Measurements from ENCODE around the gene ATP10A. TPM values are rescaled to one million over a fixed set of nuclear protein-coding genes. Genes with fewer than 3 reads are reported as not detected.

Gene ATP10A
- total RNA-seq, 2 experiments from 2014 or later: 0.06 TPM; not detected in 1

DNA sequence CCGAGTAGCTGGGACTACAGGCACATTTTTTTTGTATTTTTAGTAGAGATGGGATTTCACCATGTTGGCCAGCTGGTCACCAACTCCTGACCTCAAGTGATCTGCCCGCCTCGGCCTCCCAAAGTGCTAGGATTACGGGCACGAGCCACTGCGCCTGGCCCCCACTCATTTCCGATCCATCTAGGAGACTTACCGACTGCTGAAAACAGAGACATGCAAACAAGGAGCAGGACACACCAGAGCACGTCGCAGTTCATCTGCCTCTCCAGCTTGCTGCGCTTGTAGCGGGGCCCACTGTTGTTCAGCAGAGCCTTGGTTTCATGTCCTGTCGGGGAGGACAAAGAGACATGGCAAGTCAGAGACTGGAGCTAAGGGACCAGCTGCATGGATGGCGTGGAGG is 137.4 kb downstream of the ATP10A start:
- Histone ChIP-seq H3K4me1 (ENCODE audit: insufficient read depth, low read length, poor library complexity, severe bottlenecking) (no peaks in the 10 kb centered on the region), H4K20me1 (ENCODE audit: insufficient read depth, low read length) (no peaks in the 10 kb centered on the region), H3K27ac (ENCODE audit: low read depth, low read length, poor library complexity, severe bottlenecking) (no peak overlapping the region), H3K36me3 (ENCODE audit: insufficient read depth, low read length) (no peaks in the 10 kb centered on the region), H3K9me3 (ENCODE audit: low read length) (no peaks in the 10 kb centered on the region), H3K4me2 (ENCODE audit: low read length) (no peak overlapping the region), H3K9me2 (ENCODE audit: insufficient read depth, low read length) (no peaks in the 10 kb centered on the region), H3K4me3 (ENCODE audit: low read depth, low read length, poor library complexity, severe bottlenecking) (no peak overlapping the region), H3K79me2 (ENCODE audit: insufficient read depth, low read depth, low read length) (no peaks in the 10 kb centered on the region), H2AFZ (ENCODE audit: low read length) (no peak overlapping the region)
- TF ChIP-seq, protein P1, sequence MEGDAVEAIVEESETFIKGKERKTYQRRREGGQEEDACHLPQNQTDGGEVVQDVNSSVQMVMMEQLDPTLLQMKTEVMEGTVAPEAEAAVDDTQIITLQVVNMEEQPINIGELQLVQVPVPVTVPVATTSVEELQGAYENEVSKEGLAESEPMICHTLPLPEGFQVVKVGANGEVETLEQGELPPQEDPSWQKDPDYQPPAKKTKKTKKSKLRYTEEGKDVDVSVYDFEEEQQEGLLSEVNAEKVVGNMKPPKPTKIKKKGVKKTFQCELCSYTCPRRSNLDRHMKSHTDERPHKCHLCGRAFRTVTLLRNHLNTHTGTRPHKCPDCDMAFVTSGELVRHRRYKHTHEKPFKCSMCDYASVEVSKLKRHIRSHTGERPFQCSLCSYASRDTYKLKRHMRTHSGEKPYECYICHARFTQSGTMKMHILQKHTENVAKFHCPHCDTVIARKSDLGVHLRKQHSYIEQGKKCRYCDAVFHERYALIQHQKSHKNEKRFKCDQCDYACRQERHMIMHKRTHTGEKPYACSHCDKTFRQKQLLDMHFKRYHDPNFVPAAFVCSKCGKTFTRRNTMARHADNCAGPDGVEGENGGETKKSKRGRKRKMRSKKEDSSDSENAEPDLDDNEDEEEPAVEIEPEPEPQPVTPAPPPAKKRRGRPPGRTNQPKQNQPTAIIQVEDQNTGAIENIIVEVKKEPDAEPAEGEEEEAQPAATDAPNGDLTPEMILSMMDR (conservative IDR thresholded peaks at IDR 0.05; ENCODE audit: low read length): no peak
- TF ChIP-seq EZH2phosphoT487 (IDR thresholded peaks at IDR 0.05; ENCODE audit: borderline replicate concordance, low read depth, low read length): no peak
- CTCF ChIA-PET (ENCODE audit: unreplicated experiment): no interaction called here
- POLR2A ChIA-PET: interaction anchor here (0.7 kb wide), 1 partner anchor 463 kb away, joined by 3 read pairs; no protein-coding TSS in a partner anchor
- BruUV-seq (replicated peaks): no TSS peak
- no peak for DNase-seq (ENCODE audit: low spot score)
- intact Hi-C loops (cut with micrococcal nuclease; ENCODE audit: unreplicated experiment): no loop called here

DNA sequence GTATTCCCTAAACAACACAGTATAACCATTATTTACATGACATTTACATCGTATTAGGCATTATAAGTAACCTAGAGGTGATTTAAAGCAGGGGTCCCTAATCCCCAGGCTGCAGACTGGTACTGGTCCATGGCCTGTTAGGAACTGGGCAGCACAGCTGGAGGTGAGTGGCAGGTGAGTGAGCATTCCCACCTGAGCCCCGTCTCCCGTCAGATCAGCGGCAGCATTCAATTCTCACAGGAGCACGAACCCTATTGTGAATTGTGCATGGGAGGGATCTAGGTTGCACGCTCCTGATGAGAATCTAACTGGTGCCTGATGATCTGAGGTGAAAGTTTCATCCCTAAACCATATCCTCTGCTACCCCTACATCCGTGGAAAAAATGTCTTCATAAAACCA is 138.2 kb downstream of the ATP10A start:
- Histone ChIP-seq H2AFZ (ENCODE audit: low read length) (no peak overlapping the region), H4K20me1 (ENCODE audit: insufficient read depth, low read length) (no peaks in the 10 kb centered on the region), H3K27ac (ENCODE audit: low read depth, low read length, poor library complexity, severe bottlenecking) (no peak overlapping the region), H3K4me3 (ENCODE audit: low read depth, low read length, poor library complexity, severe bottlenecking) (no peak overlapping the region), H3K9me3 (ENCODE audit: low read length) (no peaks in the 10 kb centered on the region), H3K79me2 (ENCODE audit: insufficient read depth, low read depth, low read length) (no peaks in the 10 kb centered on the region), H3K4me1 (ENCODE audit: insufficient read depth, low read length, poor library complexity, severe bottlenecking) (no peaks in the 10 kb centered on the region), H3K36me3 (ENCODE audit: insufficient read depth, low read length) (no peaks in the 10 kb centered on the region), H3K4me2 (ENCODE audit: low read length) (no peak overlapping the region), H3K9me2 (ENCODE audit: insufficient read depth, low read length) (no peaks in the 10 kb centered on the region)
- POLR2A ChIA-PET: no interaction called here
- CTCF ChIA-PET (ENCODE audit: unreplicated experiment): no interaction called here
- no TSS peak for BruUV-seq (replicated peaks)
- DNase-seq (ENCODE audit: low spot score): no peak
- intact Hi-C loops (cut with micrococcal nuclease; ENCODE audit: unreplicated experiment): no loop called here
- TF ChIP-seq, protein P1 (conservative IDR thresholded peaks at IDR 0.05; ENCODE audit: low read length): no peak
- no peak for TF ChIP-seq EZH2phosphoT487 (IDR thresholded peaks at IDR 0.05; ENCODE audit: borderline replicate concordance, low read depth, low read length)

DNA sequence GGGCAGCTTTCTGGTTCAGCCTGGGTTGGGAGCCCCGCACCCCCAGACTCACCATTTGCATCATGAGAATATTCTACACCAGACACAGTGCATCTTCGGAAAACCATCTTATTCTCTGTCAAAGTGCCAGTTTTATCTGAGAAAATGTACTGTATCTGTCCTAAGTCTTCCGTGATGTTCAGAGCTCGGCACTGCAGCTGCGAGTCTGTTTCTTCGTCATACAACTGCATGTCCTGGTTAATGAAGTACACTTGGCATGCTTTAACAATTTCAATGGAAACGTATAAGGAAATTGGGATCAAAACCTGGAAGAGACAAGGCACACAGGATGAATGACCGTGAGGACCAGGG is 141.5 kb downstream of the ATP10A start:
- no peak for DNase-seq (ENCODE audit: low spot score)
- no peak overlapping the region for H3K27ac ChIP-seq (ENCODE audit: low read depth, low read length, poor library complexity, severe bottlenecking)
- no peaks in the 10 kb centered on the region for H4K20me1 ChIP-seq (ENCODE audit: insufficient read depth, low read length)
- no peak for TF ChIP-seq EZH2phosphoT487 (IDR thresholded peaks at IDR 0.05; ENCODE audit: borderline replicate concordance, low read depth, low read length)
- TF ChIP-seq, protein P1 (conservative IDR thresholded peaks at IDR 0.05; ENCODE audit: low read length): no peak
- CTCF ChIA-PET (ENCODE audit: unreplicated experiment): interaction anchor here (0.6 kb wide), 1 partner anchor 226 kb away, joined by 4 read pairs; no protein-coding TSS in a partner anchor
- H3K4me1 ChIP-seq (ENCODE audit: insufficient read depth, low read length, poor library complexity, severe bottlenecking): no peaks in the 10 kb centered on the region
- no peaks in the 10 kb centered on the region for H3K9me3 ChIP-seq (ENCODE audit: low read length)
- H2AFZ ChIP-seq (ENCODE audit: low read length): no peak overlapping the region
- no TSS peak for BruUV-seq (replicated peaks)
- no peaks in the 10 kb centered on the region for H3K9me2 ChIP-seq (ENCODE audit: insufficient read depth, low read length)
- POLR2A ChIA-PET: interaction anchor here (0.6 kb wide), 1 partner anchor 1094 kb away, joined by 3 read pairs; no protein-coding TSS in a partner anchor
- no peak overlapping the region for H3K4me2 ChIP-seq (ENCODE audit: low read length)
- H3K79me2 ChIP-seq (ENCODE audit: insufficient read depth, low read depth, low read length): no peaks in the 10 kb centered on the region
- no peaks in the 10 kb centered on the region for H3K36me3 ChIP-seq (ENCODE audit: insufficient read depth, low read length)
- H3K4me3 ChIP-seq (ENCODE audit: low read depth, low read length, poor library complexity, severe bottlenecking): no peak overlapping the region
- intact Hi-C loops (cut with micrococcal nuclease; ENCODE audit: unreplicated experiment): no loop called here
